Measurements from ENCODE around the gene COL5A2. TPM values are rescaled to one million over a fixed set of nuclear protein-coding genes. Genes with fewer than 3 reads are reported as not detected.
A peak's percentile ranks its signal among the peaks of the same experiment; 100 is the strongest.

Gene COL5A2
- total RNA-seq, 1 donor from 2014 or later, result 8.1 TPM

- DNase-seq (no peak), ATAC-seq (no peak)
- intact Hi-C loops (cut with micrococcal nuclease), result no loop called here
Measured at GRCh38 chr2:189018631-189019030, 160.9 kb downstream of the COL5A2 start.

DNA sequence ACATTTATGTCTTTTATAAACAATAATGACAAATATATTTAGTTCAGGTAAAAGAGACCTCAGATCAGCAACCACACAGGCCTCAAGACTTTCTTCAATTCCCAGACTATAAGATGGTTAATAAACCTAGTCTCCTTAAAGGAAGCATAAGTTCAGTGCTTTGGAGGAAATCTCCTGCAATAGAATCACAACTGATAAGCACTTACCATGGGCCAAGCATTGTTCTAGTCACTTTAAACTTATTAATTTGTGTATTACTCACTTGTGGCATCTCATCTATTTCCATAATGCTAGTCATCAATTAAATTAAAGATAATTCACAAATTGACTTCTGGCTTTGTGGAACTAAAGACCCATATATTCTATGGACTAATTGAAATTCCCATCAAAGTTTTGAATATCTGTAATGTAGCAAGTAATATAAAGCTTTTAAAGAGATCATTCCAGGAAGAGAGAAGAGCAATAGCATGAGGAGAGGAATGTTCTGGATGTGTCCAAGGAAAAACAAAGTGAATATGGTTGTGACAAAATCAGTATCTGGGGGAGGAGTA is 163.2 kb downstream of the COL5A2 start:
- intact Hi-C loops (cut with micrococcal nuclease), result no loop called here
- DNase-seq (no peak), ATAC-seq (no peak)

DNA sequence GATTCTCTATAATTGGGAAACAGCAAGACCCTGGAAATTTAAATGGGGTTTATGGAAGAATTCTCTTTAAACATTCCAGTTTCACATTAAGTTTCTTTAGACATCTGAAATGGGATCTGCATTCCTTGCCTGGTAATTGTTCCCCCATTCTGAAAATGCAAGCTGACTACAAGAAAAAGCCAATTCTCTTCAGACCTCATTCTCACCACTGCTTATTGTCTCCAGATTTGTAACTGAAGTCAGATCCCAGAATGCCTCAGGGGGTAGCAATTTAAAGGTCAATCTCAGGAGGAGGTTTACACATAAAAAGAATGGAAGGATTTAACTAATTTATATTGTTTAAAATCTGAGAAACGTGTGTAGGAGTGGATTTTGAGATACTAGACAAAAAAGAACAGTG is 164.2 kb downstream of the COL5A2 start:
- DNase-seq, result no peak
- ATAC-seq, result no peak
- intact Hi-C loops (cut with micrococcal nuclease), result no loop called here

DNA sequence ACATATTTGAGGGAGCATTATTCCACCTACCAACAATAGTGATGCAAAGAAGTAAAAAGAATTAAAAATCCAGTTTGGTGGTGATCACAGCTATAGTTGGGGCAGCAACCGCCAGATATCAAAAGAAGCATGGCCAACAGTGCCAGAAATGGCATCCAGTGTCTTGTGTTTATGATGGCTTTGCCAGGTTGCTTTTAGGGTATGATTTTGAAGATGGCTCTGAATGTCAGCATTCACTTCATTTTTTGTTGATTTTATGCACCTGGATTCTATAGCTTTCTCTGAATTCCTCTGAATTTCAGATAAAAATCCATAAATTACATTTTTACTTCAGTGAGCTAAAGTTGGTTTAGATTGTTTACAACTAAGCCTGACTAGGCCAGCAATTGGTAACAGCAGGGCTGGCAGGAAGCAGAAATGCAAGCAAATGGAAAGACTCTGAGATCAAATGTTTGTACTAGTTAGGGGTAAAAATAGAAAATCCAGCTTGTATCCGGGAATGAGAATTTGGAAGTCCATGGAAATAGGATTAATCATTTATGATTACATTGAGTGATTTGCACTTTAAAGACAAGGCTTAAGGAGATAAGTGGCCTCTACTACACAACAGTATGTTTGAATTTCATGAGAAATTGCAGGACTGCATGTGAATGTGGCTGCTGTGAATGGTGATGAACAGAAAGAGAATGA is 165.0 kb downstream of the COL5A2 start:
- intact Hi-C loops (cut with micrococcal nuclease), result no loop called here
- ATAC-seq, result no peak
- DNase-seq, result no peak

- no peak for ATAC-seq
- DNase-seq, result no peak
- intact Hi-C loops (cut with micrococcal nuclease), result no loop called here
Measured at GRCh38 chr2:189013671-189014448, 165.7 kb downstream of the COL5A2 start.

- DNase-seq (no peak), ATAC-seq (no peak)
- intact Hi-C loops (cut with micrococcal nuclease), result no loop called here
Measured at GRCh38 chr2:189013031-189013430, 166.5 kb downstream of the COL5A2 start.

GRCh38 chr2:189012351-189012750 is 167.2 kb downstream of the COL5A2 start:
- DNase-seq (no peak), ATAC-seq (no peak)
- intact Hi-C loops (cut with micrococcal nuclease), result no loop called here

DNA sequence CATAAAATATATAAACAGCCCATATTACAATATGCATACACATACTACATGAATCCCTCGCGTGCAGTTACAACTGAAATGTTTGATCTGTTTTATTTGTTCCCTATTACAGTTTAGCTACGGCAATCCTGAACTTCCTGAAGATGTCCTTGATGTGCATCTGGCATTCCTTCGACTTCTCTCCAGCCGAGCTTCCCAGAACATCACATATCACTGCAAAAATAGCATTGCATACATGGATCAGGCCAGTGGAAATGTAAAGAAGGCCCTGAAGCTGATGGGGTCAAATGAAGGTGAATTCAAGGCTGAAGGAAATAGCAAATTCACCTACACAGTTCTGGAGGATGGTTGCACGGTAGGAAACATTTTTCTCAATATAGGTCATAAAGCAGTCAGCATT is 169.0 kb downstream of the COL5A2 start:
- no peak for DNase-seq
- intact Hi-C loops (cut with micrococcal nuclease), result no loop called here
- ATAC-seq, result no peak

DNA sequence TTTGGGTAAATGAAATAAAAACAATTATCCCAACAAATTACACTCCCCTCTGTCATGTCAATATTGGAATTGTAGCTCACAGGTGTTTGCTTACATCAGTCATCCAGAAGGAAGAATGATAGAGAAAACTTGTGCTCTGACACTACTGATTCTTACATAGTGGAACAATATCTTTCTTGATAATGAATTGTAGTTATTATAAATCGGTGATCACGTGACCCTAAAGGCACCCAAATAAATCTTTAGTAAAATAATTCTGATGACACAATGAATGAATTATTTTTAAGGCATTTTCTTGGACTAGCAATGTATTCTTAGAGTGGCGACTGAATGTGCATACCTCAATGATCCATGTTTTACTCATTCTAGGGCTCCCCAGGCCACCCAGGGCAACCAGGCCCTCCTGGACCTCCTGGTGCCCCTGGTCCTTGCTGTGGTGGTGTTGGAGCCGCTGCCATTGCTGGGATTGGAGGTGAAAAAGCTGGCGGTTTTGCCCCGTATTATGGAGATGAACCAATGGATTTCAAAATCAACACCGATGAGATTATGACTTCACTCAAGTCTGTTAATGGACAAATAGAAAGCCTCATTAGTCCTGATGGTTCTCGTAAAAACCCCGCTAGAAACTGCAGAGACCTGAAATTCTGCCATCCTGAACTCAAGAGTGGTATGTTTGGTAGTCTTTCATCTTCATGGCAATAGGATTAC is 170.9 kb downstream of the COL5A2 start:
- DNase-seq (no peak), ATAC-seq (no peak)
- intact Hi-C loops (cut with micrococcal nuclease), result no loop called here

DNA sequence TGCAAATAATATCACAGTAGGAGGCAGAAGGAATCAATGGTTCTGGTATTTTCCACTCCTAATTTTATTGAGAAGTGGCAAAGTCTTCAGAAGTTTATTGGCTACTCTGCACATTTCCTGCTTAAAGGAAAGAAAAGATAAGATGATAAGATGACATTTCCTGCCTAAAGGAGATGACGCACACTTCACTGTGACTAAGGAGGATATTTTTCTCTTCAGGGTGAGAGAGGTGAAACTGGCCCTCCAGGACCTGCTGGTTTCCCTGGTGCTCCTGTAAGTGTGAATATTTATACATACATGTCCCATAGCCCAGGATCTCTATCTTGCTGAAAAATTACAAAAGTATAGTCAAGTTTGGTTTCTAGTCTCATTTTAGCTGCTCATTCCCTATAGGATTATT is 177.5 kb downstream of the COL5A2 start:
- no peak for ATAC-seq
- DNase-seq, result no peak
- intact Hi-C loops (cut with micrococcal nuclease), result no loop called here

GRCh38 chr2:189000221-189000620 is 179.3 kb downstream of the COL5A2 start:
- no peak for ATAC-seq
- no peak for DNase-seq
- intact Hi-C loops (cut with micrococcal nuclease), result no loop called here

GRCh38 chr2:188997263-188997662 is 182.3 kb downstream of the COL5A2 start:
- DNase-seq (no peak), ATAC-seq (peak; percentile 27)
- intact Hi-C loops (cut with micrococcal nuclease), result no loop called here

GRCh38 chr2:188993247-188993646 is 186.3 kb downstream of the COL5A2 start:
- ATAC-seq (no peak), DNase-seq (no peak)
- intact Hi-C loops (cut with micrococcal nuclease), result no loop called here

DNA sequence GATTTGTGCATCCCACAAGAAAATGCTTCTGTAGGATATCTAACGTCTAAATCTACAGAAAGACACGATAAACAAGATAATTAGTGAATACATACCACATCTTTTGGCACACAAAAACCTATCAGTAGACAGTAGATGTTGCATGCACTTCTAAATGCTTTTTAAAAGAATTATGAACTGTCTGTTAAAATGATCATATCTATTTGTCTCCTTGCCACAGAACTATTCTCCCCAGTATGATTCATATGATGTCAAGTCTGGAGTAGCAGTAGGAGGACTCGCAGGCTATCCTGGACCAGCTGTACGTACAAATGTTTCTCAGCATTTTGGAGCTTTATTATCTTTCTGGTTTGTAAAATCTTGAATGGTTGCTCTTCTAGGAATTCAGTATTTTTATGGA is 192.7 kb downstream of the COL5A2 start:
- ATAC-seq (no peak), DNase-seq (no peak)
- intact Hi-C loops (cut with micrococcal nuclease), result no loop called here

- intact Hi-C loops (cut with micrococcal nuclease), result no loop called here
- no peak for DNase-seq
Measured at GRCh38 chr2:188984680-188985079, 194.9 kb downstream of the COL5A2 start.

DNA sequence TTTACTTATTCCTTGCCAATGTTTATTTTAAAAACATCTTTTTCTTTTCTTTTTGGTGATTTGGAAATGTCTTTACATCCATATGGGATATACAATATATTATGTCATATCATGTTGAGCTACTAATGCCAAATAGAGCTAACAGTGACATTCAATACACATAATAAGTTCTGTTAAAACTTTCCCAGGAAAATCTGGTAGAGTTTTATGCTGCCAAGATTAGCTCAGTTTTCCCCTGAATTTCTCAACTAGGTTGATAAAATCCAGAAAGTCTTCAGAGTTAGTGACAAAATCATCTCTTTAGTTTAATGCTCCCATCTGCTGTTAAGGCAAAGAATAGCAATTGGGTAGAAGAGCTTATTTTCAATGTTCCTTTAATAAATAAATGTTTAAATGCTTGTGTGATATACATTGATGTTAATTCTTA is 195.5 kb downstream of the COL5A2 start:
- no peak for DNase-seq
- intact Hi-C loops (cut with micrococcal nuclease), result no loop called here
- peak; percentile 66 for ATAC-seq

More at GRCh38 chr2:188984680-188985079, 194.9 kb downstream of the COL5A2 start:
- peak; percentile 69 for ATAC-seq

- intact Hi-C loops (cut with micrococcal nuclease), result no loop called here
- no peak for DNase-seq
- ATAC-seq, result peak; percentile 29
Measured at GRCh38 chr2:188983427-188984064, 196.0 kb downstream of the COL5A2 start.

Measured in left ventricle myocardium superior (tissue), 1 donor.